Measurements from ENCODE around the gene STIM2. TPM values are rescaled to one million over a fixed set of nuclear protein-coding genes. Genes with fewer than 3 reads are reported as not detected.

The STIM2 gene
- total and polyA plus RNA-seq, 9 of the 15 experiments (the other 6 are each of a cell fraction or from before 2014, with no cell fraction given), result 7.2 to 26.8 (median 15.4) TPM

DNA sequence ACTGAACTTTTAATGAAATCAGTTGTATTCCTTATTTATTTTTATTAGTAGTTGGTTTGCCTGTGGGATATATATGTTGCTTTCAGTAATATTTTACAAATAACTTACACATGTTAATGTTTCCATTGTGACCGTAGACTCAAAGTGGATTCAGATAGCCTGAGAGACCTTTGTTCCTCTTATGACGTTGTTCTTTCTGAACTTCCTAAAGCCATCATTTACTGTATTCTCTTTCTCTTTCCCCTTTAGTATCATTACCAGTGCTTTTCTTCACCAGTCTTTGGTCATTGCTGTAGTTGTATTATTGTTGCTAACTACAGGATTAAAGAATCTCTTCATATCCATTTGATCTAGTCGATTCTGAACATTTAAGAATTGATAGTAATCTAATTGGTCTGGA is 4.3 kb downstream of the STIM2 start:
- in situ Hi-C loops (cut with MboI) (no loop called here), intact Hi-C loops (cut with micrococcal nuclease) (loop anchor here (5.0 to 10.0 kb wide), 3 partner anchors 127 to 410 kb away; partner anchors contain the start of gene TBC1D19)
- ChIA-PET POLR2A (interaction anchor here (3.4 kb wide), 1 partner anchor 10 kb away, joined by 14 read pairs; no protein-coding TSS in a partner anchor), CTCF (ENCODE audit: low intra/inter-chr PET ratio) (no interaction called here)
- Histone ChIP-seq H3K4me2 (ENCODE audit: insufficient read depth, low read length) (no peak overlapping the region), H3K36me3 (ENCODE audit: control insufficient read depth, insufficient read depth, low read length) (no peaks in the 10 kb centered on the region), H3K27me3 (ENCODE audit: control insufficient read depth in 2 of 2, insufficient read depth in 2 of 2, low read length in 2 of 2) (no peaks in the 10 kb centered on the region), H3K9me1 (ENCODE audit: control insufficient read depth, insufficient read depth, low read length) (no peaks in the 10 kb centered on the region), H3K9me3 (replicated peaks; ENCODE audit: control insufficient read depth, insufficient read depth, low read depth, low read length) (no peaks in the 10 kb centered on the region), H3K79me2 (ENCODE audit: control insufficient read depth, insufficient read depth, low read length) (peaks cover 36% of the 10 kb centered on the region), H2AFZ (ENCODE audit: low read depth, low read length) (no peak overlapping the region), H3K4me1 (replicated peaks in 1 of 2; ENCODE audit: control insufficient read depth in 2 of 2, insufficient read depth in 2 of 2, low read length in 2 of 2) (peaks cover 16 to 19% of the 10 kb centered on the region in 2 experiments; a peak in 4 of 5 replicates), H3K9ac (ENCODE audit: insufficient read depth in 1 of 2, low read depth in 2 of 2, low read length in 2 of 2) (no peak overlapping the region), H3K27ac (ENCODE audit: extremely low read depth, low read depth, low read length) (no peak overlapping the region), H4K20me1 (replicated peaks; ENCODE audit: control insufficient read depth, insufficient read depth, low read length) (peaks cover 3% of the 10 kb centered on the region; the same call in 1 of the 2 replicates), H3K4me3 (no peak overlapping the region)
- TF ChIP-seq HSF4 (CRISPR knock-in tag; IDR thresholded peaks at IDR 0.05; ENCODE audit: borderline replicate concordance) (no peak), POLR2A (conservative IDR thresholded peaks at IDR 0.05) (0 out of 2 replicates have a peak, but pooled peaks have one; percentile 41), ZNF140 (CRISPR knock-in tag; IDR thresholded peaks at IDR 0.05) (no peak)
- TF ChIP-seq, protein P1, sequence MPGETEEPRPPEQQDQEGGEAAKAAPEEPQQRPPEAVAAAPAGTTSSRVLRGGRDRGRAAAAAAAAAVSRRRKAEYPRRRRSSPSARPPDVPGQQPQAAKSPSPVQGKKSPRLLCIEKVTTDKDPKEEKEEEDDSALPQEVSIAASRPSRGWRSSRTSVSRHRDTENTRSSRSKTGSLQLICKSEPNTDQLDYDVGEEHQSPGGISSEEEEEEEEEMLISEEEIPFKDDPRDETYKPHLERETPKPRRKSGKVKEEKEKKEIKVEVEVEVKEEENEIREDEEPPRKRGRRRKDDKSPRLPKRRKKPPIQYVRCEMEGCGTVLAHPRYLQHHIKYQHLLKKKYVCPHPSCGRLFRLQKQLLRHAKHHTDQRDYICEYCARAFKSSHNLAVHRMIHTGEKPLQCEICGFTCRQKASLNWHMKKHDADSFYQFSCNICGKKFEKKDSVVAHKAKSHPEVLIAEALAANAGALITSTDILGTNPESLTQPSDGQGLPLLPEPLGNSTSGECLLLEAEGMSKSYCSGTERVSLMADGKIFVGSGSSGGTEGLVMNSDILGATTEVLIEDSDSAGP (CRISPR knock-in tag; IDR thresholded peaks at IDR 0.05), result no peak
- BruUV-seq (replicated peaks), result no TSS peak
- 41% methylated on average over 3 of the region's 3 CpGs for WGBS (ENCODE audit: insufficient coverage, low coverage, missing lambda C conversion rate)
- DNase-seq (ENCODE audit: extremely low read depth in 1 of 4, low spot score in 3 of 4) (no peak), FAIRE-seq (no peak), ATAC-seq (no peak)

Measured in K562 (cell line).